Esophagus muscularis mucosa (tissue), 4 donors: ENCODE results near the gene TPGS2. TPM values are rescaled to one million over a fixed set of nuclear protein-coding genes. Genes with fewer than 3 reads are reported as not detected.
A peak's percentile ranks its signal among the peaks of the same experiment; 100 is the strongest.

Experiments used
- DNase-seq: peaks from one replicate; pipeline ENCODE4 v3.0.0-alpha.2; 2017; ENCODE audit errors: extremely low spot score
- H3K27ac ChIP-seq, 4 donors: fragments of 200-600 bp; sonication (generic); replicated peaks in 1 of 4; 1 replicate in 3 of 4; 2 replicates in 1 of 4; pipeline ENCODE4 v1.5.1; 2016 to 2019; ENCODE audit warnings: mild to moderate bottlenecking in 1 of 4
- H3K27me3 ChIP-seq, 4 donors: fragments of 200-600 bp; sonication (generic); one replicate each; pipeline versions ENCODE4 v1.5.1 to v1.6.0; 2016 to 2019
- H3K36me3 ChIP-seq, 4 donors: fragments of 200-600 bp; sonication (generic); one replicate each; pipeline ENCODE4 v1.5.1; 2016 to 2019
- H3K4me1 ChIP-seq, 4 donors: fragments of 200-600 bp; sonication (generic); one replicate each; pipeline ENCODE4 v1.5.1; 2016 to 2019
- H3K4me3 ChIP-seq, 4 donors: fragments of 200-600 bp; sonication (generic); 1 replicate in 2 of 4; 2 replicates in 2 of 4; pipeline ENCODE4 v1.5.1; 2016 to 2019; ENCODE audit warnings: mild to moderate bottlenecking in 4 of 4, moderate library complexity in 1 of 4
- H3K9me3 ChIP-seq, 4 donors: fragments of 200-600 bp; sonication (generic); 1 replicate in 3 of 4; 2 replicates in 1 of 4; pipeline ENCODE4 v1.5.1; 2016 to 2019
- CTCF ChIP-seq, 3 experiments: fragments of 200-600 bp in 2 of 3; fragments of 450-650 bp in 1 of 3; sonication (generic) in 2 of 3; IDR thresholded peaks; one replicate each; pipeline ENCODE4 v1.5.1; 2017 to 2019; ENCODE audit warnings: antibody characterized with exemption in 3 of 3, mild to moderate bottlenecking in 2 of 3, moderate library complexity in 1 of 3
- EP300 ChIP-seq: sonication (generic); formaldehyde crosslinking; IDR thresholded peaks from one replicate; pipeline ENCODE4 v1.6.1; 2017; ENCODE audit warnings: antibody characterized with exemption
- POLR2A ChIP-seq: fragments of 450-650 bp; IDR thresholded peaks from one replicate; pipeline ENCODE4 v1.6.1; 2017; ENCODE audit warnings: antibody characterized with exemption, moderate library complexity, mild to moderate bottlenecking, low read depth
- POLR2AphosphoS5 ChIP-seq, 2 donors: sonication (generic); formaldehyde crosslinking; IDR thresholded peaks; one replicate each; pipeline ENCODE4 v1.6.1; 2017; ENCODE audit warnings: antibody characterized with exemption in 2 of 2
- WGBS: methylation state at CpG from one replicate; pipeline ENCODE4 v1.1.5; 2018; 5-methylcytosine and 5-hydroxymethylcytosine counted together
- intact Hi-C: fragments of 100-400 bp; cut with DNase I; formaldehyde crosslinking; loops from one replicate; pipeline ENCODE4 v1.15.1; 2023
- total RNA-seq, 4 donors: library from RNA; depleted of rRNA; stranded (reverse); fragments of >200 nt; gene quantifications; one replicate each; pipeline versions ENCODE4 v1.1.0 to v1.2.1, GENCODE V29; 2016

TPGS2 gene
- total RNA-seq, 4 donors from 2014 or later: 74.3 to 117 (median 91.5) TPM

GRCh38 chr18:36811430-36811829 is 17.4 kb downstream of the TPGS2 start:
- intact Hi-C loops: no loop called here
- Histone ChIP-seq H3K36me3 (peaks cover 0 to 41% (median 15%) of the 10 kb centered on the region in 4 donors), H3K4me1 (peaks cover 9 to 36% (median 31%) of the 10 kb centered on the region in 4 donors), H3K4me3 (no peak overlapping the region), H3K9me3 (no peaks in the 10 kb centered on the region), H3K27me3 (no peaks in the 10 kb centered on the region), H3K27ac (peak overlapping the region; percentile 20 to 70 (median 68))
- no peak for TF ChIP-seq CTCF (IDR thresholded peaks at IDR 0.05)
- TF ChIP-seq POLR2A: no peak
- TF ChIP-seq EP300: no peak
- peak in 1 of 2 donors; percentile 28 for TF ChIP-seq POLR2AphosphoS5 (IDR thresholded peaks at IDR 0.05)
- 67% methylated on average over 3 of the region's 3 CpGs for WGBS
- DNase-seq: no peak

GRCh38 chr18:36809590-36810381 is 19.0 kb downstream of the TPGS2 start:
- intact Hi-C loops: no loop called here
- no peaks in the 10 kb centered on the region for H3K27me3 ChIP-seq
- WGBS: 41% methylated on average over 6 of the region's 6 CpGs
- no peaks in the 10 kb centered on the region for H3K9me3 ChIP-seq
- DNase-seq: no peak
- TF ChIP-seq POLR2AphosphoS5 (IDR thresholded peaks at IDR 0.05): no peak
- TF ChIP-seq POLR2A: no peak
- no peak for TF ChIP-seq EP300
- peak; percentile 65 to 86 (median 68) for TF ChIP-seq CTCF (IDR thresholded peaks at IDR 0.05)
- H3K4me3 ChIP-seq: no peak overlapping the region
- peaks cover 3 to 43% (median 27%) of the 10 kb centered on the region in 4 donors for H3K36me3 ChIP-seq
- peaks cover 8 to 36% (median 31%) of the 10 kb centered on the region in 4 donors for H3K4me1 ChIP-seq
- H3K27ac ChIP-seq: no peak overlapping the region

- Histone ChIP-seq H3K9me3 (no peaks in the 10 kb centered on the region), H3K4me1 (peaks cover 6 to 36% (median 31%) of the 10 kb centered on the region in 4 donors), H3K36me3 (peaks cover 6 to 49% (median 36%) of the 10 kb centered on the region in 4 donors), H3K4me3 (no peak overlapping the region), H3K27me3 (no peaks in the 10 kb centered on the region), H3K27ac (no peak overlapping the region)
- no peak for TF ChIP-seq CTCF (IDR thresholded peaks at IDR 0.05)
- TF ChIP-seq POLR2A: no peak
- TF ChIP-seq EP300: no peak
- no peak for TF ChIP-seq POLR2AphosphoS5 (IDR thresholded peaks at IDR 0.05)
- intact Hi-C loops: no loop called here
- no peak for DNase-seq
- 91% methylated on average over 2 of the region's 2 CpGs for WGBS
Measured at GRCh38 chr18:36808681-36809080, 20.1 kb downstream of the TPGS2 start.

GRCh38 chr18:36805105-36805504 is 23.7 kb downstream of the TPGS2 start:
- TF ChIP-seq CTCF (IDR thresholded peaks at IDR 0.05): no peak
- TF ChIP-seq EP300: no peak
- no peak for TF ChIP-seq POLR2AphosphoS5 (IDR thresholded peaks at IDR 0.05)
- no peak for TF ChIP-seq POLR2A
- H3K36me3 ChIP-seq: peaks cover 13 to 77% (median 58%) of the 10 kb centered on the region in 4 donors
- H3K4me1 ChIP-seq: peaks cover 0 to 7% (median 5%) of the 10 kb centered on the region in 4 donors
- H3K9me3 ChIP-seq: no peaks in the 10 kb centered on the region
- no peak for DNase-seq
- H3K4me3 ChIP-seq: no peak overlapping the region
- WGBS: 86% methylated on average over 2 of the region's 2 CpGs
- H3K27me3 ChIP-seq: no peaks in the 10 kb centered on the region
- H3K27ac ChIP-seq: no peak overlapping the region
- intact Hi-C loops: no loop called here
